CD4-positive, alpha-beta T cell treated with Interleukin-15 for 1 hour (primary cell): ENCODE results near the gene ASPG.

Source experiments
- DNase-seq: peaks from one replicate; pipeline ENCODE4 v3.0.0-alpha.2; 2020

The ASPG gene

GRCh38 chr14:104085032-104085888, at the start of gene ASPG:
Gene ASPG (plus strand): TSS chr14:104085700. CDS start chr14:104085771, 71 bp downstream.
- DNase-seq, result no peak

GRCh38 chr14:104036212-104036611, 49.3 kb upstream of the ASPG start:
- no peak for DNase-seq

- no peak for DNase-seq
Observed at GRCh38 chr14:104037074-104037473, 48.4 kb upstream of the ASPG start.

DNA sequence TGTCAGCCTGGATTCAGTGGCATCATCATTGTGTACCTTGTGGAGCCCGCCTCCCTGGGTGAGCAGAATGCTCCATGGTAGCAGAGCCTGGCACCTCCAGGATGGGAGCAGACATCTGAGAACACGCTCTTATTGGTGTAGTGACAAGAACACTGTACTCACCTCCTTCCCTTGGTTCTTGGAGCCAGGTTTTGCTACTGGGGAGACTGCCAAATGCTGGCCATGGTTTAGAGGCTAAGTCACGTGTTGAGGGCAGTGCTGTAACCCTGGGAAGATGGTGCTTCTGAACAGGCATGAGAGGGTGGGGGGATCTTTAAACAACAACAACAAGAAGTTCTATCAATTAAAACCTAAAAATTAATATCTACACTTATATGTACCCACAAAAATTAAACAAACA, 47.6 kb upstream of the ASPG start:
- DNase-seq, result no peak

GRCh38 chr14:104039214-104039613, 46.3 kb upstream of the ASPG start:
- DNase-seq, result no peak

DNA sequence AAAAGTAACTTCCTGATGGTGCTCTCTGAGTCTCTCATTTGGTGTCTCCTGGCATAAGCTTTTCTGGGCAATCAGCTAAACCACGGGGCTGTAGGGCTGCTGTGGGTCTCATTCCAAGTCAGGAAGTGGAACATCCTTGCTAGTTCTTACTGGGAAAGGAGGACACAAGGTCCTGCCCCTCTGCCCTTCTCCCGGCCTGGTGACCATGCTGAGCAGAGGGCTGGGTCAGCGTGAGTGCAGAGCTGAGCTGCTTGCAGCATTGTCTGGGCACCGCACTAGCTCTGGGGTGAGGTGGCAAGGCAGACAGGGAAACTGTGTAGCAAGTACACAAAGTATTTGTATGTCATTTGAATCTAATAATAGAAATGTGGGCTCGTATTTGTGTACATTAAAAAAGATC, 45.0 kb upstream of the ASPG start:
- no peak for DNase-seq

GRCh38 chr14:104041430-104042104, 43.9 kb upstream of the ASPG start:
- no peak for DNase-seq

GRCh38 chr14:104044016-104044415, 41.5 kb upstream of the ASPG start:
- no peak for DNase-seq

- no peak for DNase-seq
Observed at GRCh38 chr14:104047761-104048160, 37.7 kb upstream of the ASPG start.

DNA sequence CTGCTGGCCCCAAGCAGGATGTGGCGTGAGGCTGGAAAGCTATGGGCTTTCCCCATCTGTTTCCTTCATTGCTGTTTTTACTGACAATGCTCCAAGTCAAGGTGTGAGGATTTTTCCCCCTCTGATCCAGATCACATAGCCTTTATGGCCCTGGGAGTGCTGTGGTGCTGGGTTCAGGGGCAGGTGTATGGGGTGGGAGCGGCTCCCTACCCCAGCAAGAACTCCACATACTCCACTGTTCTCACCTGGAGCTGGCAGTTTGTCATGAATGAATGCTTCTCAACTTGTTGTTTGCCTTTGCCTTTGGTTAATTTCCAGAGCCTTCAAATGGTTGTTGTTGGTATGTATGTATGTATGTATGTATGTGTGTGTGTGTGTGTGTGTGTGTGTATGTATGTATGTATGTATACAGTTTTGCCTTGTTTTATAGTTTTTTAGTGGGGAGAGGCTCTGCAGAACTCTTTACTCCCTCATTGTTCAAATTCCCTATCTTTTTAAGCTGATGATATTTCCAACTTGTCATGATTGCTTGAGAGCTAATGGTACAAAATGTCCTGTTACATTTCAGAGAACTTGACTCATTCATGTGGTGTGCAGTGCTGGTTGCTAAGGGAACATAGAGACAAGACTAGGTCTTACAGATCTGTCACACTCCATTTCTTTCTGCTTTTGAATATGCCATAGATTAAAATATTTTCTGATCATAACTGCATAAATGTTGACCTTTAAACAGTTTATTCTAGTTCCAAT, 36.6 kb upstream of the ASPG start:
- DNase-seq, result no peak

GRCh38 chr14:104049576-104050240, 35.8 kb upstream of the ASPG start:
- no peak for DNase-seq

- DNase-seq, result no peak
Observed at GRCh38 chr14:104051092-104051813, 34.2 kb upstream of the ASPG start.

GRCh38 chr14:104054222-104054905, 31.1 kb upstream of the ASPG start:
- no peak for DNase-seq

GRCh38 chr14:104062281-104062680, 23.2 kb upstream of the ASPG start:
- DNase-seq, result no peak

- DNase-seq, result no peak
Observed at GRCh38 chr14:104064003-104064402, 21.5 kb upstream of the ASPG start.

DNA sequence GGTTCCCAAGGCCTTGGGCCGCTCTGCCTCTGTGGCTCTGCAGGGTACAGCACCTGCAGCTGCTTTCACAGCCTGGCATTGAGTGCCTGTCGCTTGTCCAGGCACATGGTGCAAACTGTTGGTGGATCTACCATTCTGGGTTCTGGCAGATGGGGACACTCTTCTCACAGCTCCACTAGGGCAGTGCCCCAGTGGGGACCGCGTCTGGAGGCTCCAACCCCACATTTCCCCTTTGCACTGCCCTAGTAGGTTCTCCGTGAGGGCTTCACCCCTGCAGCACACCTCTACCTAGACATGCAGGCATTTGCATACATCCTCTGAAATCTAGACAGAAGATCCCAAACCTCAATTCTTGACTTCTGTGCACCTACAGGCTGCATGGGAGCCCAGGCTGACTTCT, 19.2 kb upstream of the ASPG start:
- no peak for DNase-seq

- DNase-seq, result no peak
Observed at GRCh38 chr14:104066719-104067295, 18.7 kb upstream of the ASPG start.

DNA sequence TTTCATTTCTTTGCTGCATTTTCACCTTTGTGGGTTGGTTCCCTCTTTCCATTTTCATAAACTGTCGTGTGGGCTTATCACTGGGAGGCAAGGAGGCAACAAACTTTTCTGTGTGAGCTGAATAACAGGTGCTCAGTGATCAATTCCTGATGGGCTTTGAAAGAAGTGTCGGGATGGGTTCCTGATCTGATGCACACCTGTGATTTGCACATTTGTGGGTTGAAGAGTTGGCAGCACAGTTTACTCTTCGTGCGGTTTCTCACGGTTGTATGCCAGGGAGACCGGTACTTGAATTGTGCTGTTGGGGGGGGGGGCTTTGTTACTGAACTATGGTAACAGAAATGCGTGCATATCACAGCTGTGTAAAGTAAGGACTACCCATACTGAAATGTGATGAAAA, 16.0 kb upstream of the ASPG start:
- no peak for DNase-seq

DNA sequence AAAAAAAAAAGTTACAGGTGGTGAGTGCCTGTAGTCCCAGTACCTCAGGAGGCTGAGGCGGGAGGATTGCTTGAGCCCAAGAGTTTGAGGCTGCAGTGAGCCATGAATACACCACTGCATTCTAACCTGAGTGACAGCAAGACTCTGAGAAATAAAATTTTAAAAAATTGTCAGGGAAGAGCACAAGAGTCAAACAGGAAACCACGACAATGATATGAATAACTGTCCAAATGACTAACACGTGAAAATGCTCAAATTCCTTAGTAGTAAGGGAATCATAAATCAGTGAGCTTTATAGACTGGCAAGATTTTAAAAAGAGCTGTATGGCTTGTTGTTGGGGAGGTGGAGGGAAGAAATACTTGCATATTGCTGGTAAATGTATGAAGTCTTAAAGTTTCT, 12.9 kb upstream of the ASPG start:
- no peak for DNase-seq

- DNase-seq, result no peak
Observed at GRCh38 chr14:104073764-104074163, 11.7 kb upstream of the ASPG start.

DNA sequence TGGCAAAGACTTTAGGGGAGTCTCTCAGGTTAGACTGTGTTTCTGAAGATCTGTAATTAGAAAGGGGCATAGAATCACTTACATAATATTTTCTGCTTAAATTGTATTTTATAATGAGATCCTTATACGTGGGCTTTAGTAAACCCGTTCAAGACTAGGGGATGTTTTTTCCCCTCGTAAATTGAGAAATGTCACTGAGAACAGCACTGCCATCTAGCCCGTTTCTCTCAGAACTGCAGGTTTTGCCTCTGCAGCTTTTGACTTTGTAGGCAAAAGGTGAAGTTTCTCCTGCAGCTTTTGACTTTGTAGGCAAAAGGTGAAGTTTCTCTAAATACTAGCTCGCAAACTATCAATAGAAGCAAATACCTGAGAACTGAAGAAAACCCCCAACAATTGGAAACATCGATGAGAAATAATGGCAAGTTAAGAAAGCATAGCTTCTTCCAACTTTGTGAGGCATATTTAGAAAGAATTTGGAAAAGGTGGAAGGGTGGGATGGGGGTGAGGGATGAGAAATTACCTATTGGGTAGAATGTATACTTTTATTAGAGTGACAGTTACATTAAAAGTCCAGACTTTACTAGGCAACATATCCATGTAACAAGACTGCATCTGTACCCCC, 9.9 kb upstream of the ASPG start:
- DNase-seq, result no peak
